Measurements from ENCODE around the gene SPAG6. TPM values are rescaled to one million over a fixed set of nuclear protein-coding genes. Genes with fewer than 3 reads are reported as not detected.

The SPAG6 gene
- total and polyA plus RNA-seq, 2 of the 8 experiments (the other 6 are each of a cell fraction or from before 2014, with no cell fraction given): 0.14 TPM; not detected in 1

- Histone ChIP-seq H3K4ac (replicated peaks; ENCODE audit: insufficient read length, low read depth, low read length) (no peak overlapping the region), H4K20me1 (replicated peaks in 1 of 2; ENCODE audit: control insufficient read depth in 1 of 2, insufficient read depth in 2 of 2, low read length in 2 of 2) (no peaks in the 10 kb centered on the region), H2BK12ac (ENCODE audit: low read depth, low read length) (no peak overlapping the region), H2BK20ac (ENCODE audit: low read length) (no peak overlapping the region), H3K79me1 (ENCODE audit: low read depth, low read length) (no peaks in the 10 kb centered on the region), H2AFZ (ENCODE audit: low read length) (no peak overlapping the region), H2AK5ac (ENCODE audit: low read depth, low read length) (no peak overlapping the region), H4K5ac (ENCODE audit: insufficient read length, low read depth, low read length) (no peak overlapping the region), H3K14ac (ENCODE audit: insufficient read length) (no peak overlapping the region), H3K79me2 (ENCODE audit: control insufficient read depth in 1 of 2, insufficient read depth in 2 of 2, low read length in 2 of 2) (no peaks in the 10 kb centered on the region), H3K18ac (ENCODE audit: extremely low read depth, low read length) (no peak overlapping the region), H3K56ac (replicated peaks; ENCODE audit: insufficient read length, low read depth, low read length) (no peak overlapping the region), H4K8ac (ENCODE audit: extremely low read depth, insufficient read depth, low read length) (no peak overlapping the region), H3K9me3 (ENCODE audit: insufficient read depth in 2 of 2, low read depth in 1 of 2, low read length in 1 of 2) (no peaks in the 10 kb centered on the region), H3K4me2 (ENCODE audit: insufficient read depth in 1 of 2, low read depth in 2 of 2, low read length in 2 of 2) (no peak overlapping the region), H2BK5ac (ENCODE audit: low read depth, low read length) (no peak overlapping the region), H4K91ac (replicated peaks; ENCODE audit: insufficient read length, low read length) (no peak overlapping the region), H3K23me2 (ENCODE audit: low read depth, low read length) (no peaks in the 10 kb centered on the region), H3K23ac (ENCODE audit: insufficient read length) (no peak overlapping the region), H2BK120ac (replicated peaks; ENCODE audit: low read depth, low read length) (no peak overlapping the region), H3K27ac (ENCODE audit: low read depth, low read length) (no peak overlapping the region), H3K36me3 (ENCODE audit: control insufficient read depth in 2 of 4, insufficient read depth in 4 of 4, low read length in 3 of 4) (no peaks in the 10 kb centered on the region), H3K4me3 (ENCODE audit: extremely low read depth in 1 of 4, insufficient read depth in 2 of 4, low read depth in 3 of 4, low read length in 4 of 4) (no peak overlapping the region), H3K4me1 (replicated peaks in 1 of 4; ENCODE audit: control insufficient read depth in 3 of 4, insufficient read depth in 4 of 4, low read length in 3 of 4) (no peaks in the 10 kb centered on the region), H2BK15ac (ENCODE audit: low read length) (no peak overlapping the region), H3K9ac (replicated peaks in 1 of 4; ENCODE audit: extremely low read depth in 1 of 4, low read depth in 3 of 4, low read length in 3 of 4) (no peak overlapping the region), H3K27me3 (replicated peaks in 1 of 4; ENCODE audit: control insufficient read depth in 3 of 4, extremely low read depth in 1 of 4, insufficient read depth in 3 of 4, low read length in 3 of 4) (no peaks in the 10 kb centered on the region)
- FAIRE-seq (no peak), DNase-seq (ENCODE audit: low read depth in 1 of 2, low spot score in 2 of 2) (no peak)
- POLR2A ChIA-PET (ENCODE audit: partially characterized antibody): no interaction called here
- CTCF ChIA-PET (ENCODE audit: partially characterized antibody): no interaction called here
- WGBS, 2 experiments (ENCODE audit: extremely low coverage in 1 of 2, insufficient coverage in 1 of 2, insufficient read length in 1 of 2, insufficient replicate concordance in 2 of 2, low coverage in 1 of 2, low lambda C conversion rate in 2 of 2, missing lambda C conversion rate in 1 of 2): 87% methylated on average over 4 of the region's 4 CpGs; no CpG with 5 or more reads in 1 of the 2 experiments
- no peak for TF ChIP-seq GTF2F1 (IDR thresholded peaks at IDR 0.05; ENCODE audit: borderline replicate concordance, low read depth, low read length)
- TF ChIP-seq CEBPB (IDR thresholded peaks at IDR 0.05; ENCODE audit: low read depth, low read length): no peak
- TF ChIP-seq POLR2AphosphoS5 (IDR thresholded peaks at IDR 0.05; ENCODE audit: low read depth, low read length): no peak
- no peak for TF ChIP-seq JUND (IDR thresholded peaks at IDR 0.05; ENCODE audit: low read length)
- TF ChIP-seq TAF1 (IDR thresholded peaks at IDR 0.05; ENCODE audit: low read depth, low read length): no peak
- TF ChIP-seq KDM4A (IDR thresholded peaks at IDR 0.05; ENCODE audit: low read depth, low read length, severe bottlenecking): no peak
Observed at GRCh38 chr10:22463255-22463654, 118.0 kb downstream of the SPAG6 start.

All from H1 (cell line).